Activated CD8-positive, alpha-beta memory T cell treated with anti-CD3 and anti-CD28 coated beads for 1 hour (primary cell): ENCODE data around the gene SLC30A4.
"Not testable (repeated sequence)": the region's sequence is repeated elsewhere in the genome, so short reads cannot be mapped to it uniquely, and the experiment has no call there.

ENCODE experiments used
- DNase-seq, 2 donors: peaks; one replicate each; pipeline ENCODE4 v3.0.0-alpha.2; 2020; ENCODE audit warnings: low read depth in 1 of 2; ENCODE audit errors: extremely low read depth in 1 of 2

Gene SLC30A4

GRCh38 chr15:45522328-45523165 is at the start of gene SLC30A4:
TSS of gene SLC30A4 (minus strand) at chr15:45522755. CDS start at chr15:45522354, 401 bp downstream.
- DNase-seq: peak; percentile 17 to 44

- no peak for DNase-seq
Observed at GRCh38 chr15:45555934-45556608, 33.5 kb upstream of the SLC30A4 start.

- DNase-seq: no peak
Observed at GRCh38 chr15:45551676-45552075, 29.1 kb upstream of the SLC30A4 start.

GRCh38 chr15:45550436-45550835 is 27.9 kb upstream of the SLC30A4 start:
- DNase-seq: no peak

GRCh38 chr15:45549541-45550220 is 27.1 kb upstream of the SLC30A4 start:
- DNase-seq: no peak

GRCh38 chr15:45548753-45549520 is 26.4 kb upstream of the SLC30A4 start:
- no peak for DNase-seq

- DNase-seq: no peak
Observed at GRCh38 chr15:45546789-45547188, 24.2 kb upstream of the SLC30A4 start.

- DNase-seq: no peak
Observed at GRCh38 chr15:45544266-45545023, 21.9 kb upstream of the SLC30A4 start.

GRCh38 chr15:45543051-45543450 is 20.5 kb upstream of the SLC30A4 start:
- DNase-seq: no peak

- DNase-seq: no peak
Observed at GRCh38 chr15:45540531-45540930, 18.0 kb upstream of the SLC30A4 start.

- DNase-seq: no peak
Observed at GRCh38 chr15:45539680-45540079, 17.1 kb upstream of the SLC30A4 start.

GRCh38 chr15:45536934-45537333 is 14.4 kb upstream of the SLC30A4 start:
- no peak for DNase-seq

GRCh38 chr15:45535486-45536042 is 13.0 kb upstream of the SLC30A4 start:
- no peak for DNase-seq

GRCh38 chr15:45534821-45535220 is 12.3 kb upstream of the SLC30A4 start:
- DNase-seq: no peak

- not testable (repeated sequence) for DNase-seq
Observed at GRCh38 chr15:45532892-45533291, 10.3 kb upstream of the SLC30A4 start.

GRCh38 chr15:45529613-45530012 is 7.1 kb upstream of the SLC30A4 start:
- no peak for DNase-seq

GRCh38 chr15:45527086-45527485 is 4.5 kb upstream of the SLC30A4 start:
- no peak for DNase-seq

GRCh38 chr15:45523166-45523460 is 558 bp upstream of the SLC30A4 start:
- no peak for DNase-seq

GRCh38 chr15:45521596-45522327 is 793 bp downstream of the SLC30A4 start:
- no peak for DNase-seq
